H1 (cell line): ENCODE measurements around the gene RAP1A.

Experiments
- CBX5 ChIP-seq: fragments of 300-800, 300-1000 bp; sonication (generic); IDR thresholded peaks from 2 replicates; pipeline ENCODE4 v1.7.1; 2016; ENCODE audit warnings: antibody characterized with exemption, low read length, low read depth
- EGR1 ChIP-seq: IDR thresholded peaks from 2 replicates; pipeline ENCODE4 v1.6.1; 2011; ENCODE audit warnings: low read depth, low read length, borderline replicate concordance
- EP300 ChIP-seq, 2 experiments: IDR thresholded peaks; 1 replicate in 1 of 2; 2 replicates in 1 of 2; pipeline ENCODE4 v1.6.1; 2011 to 2012; ENCODE audit warnings: low read depth in 2 of 2, low read length in 2 of 2, mild to moderate bottlenecking in 2 of 2, borderline replicate concordance in 1 of 2, inconsistent platforms in 1 of 2, moderate library complexity in 1 of 2
- JUND ChIP-seq: IDR thresholded peaks from 2 replicates; pipeline ENCODE4 v1.6.1; 2011; ENCODE audit warnings: mild to moderate bottlenecking, improper control_type of control experiment, low read length
- KDM4A ChIP-seq: IDR thresholded peaks from one replicate; pipeline ENCODE4 v1.7.1; 2012; ENCODE audit warnings: low read depth, mild to moderate bottlenecking, moderate library complexity, low read length, inconsistent platforms; ENCODE audit not compliant: severe bottlenecking
- POLR2A ChIP-seq, 2 experiments: IDR thresholded peaks; 1 replicate in 1 of 2; 2 replicates in 1 of 2; pipeline ENCODE4 v1.6.1; 2011; ENCODE audit warnings: low read depth in 2 of 2, low read length in 2 of 2, mild to moderate bottlenecking in 2 of 2; ENCODE audit errors: control extremely low read depth in 1 of 2
- RAD21 ChIP-seq, 2 experiments: IDR thresholded peaks in 1 of 2; conservative IDR thresholded peaks in 1 of 2; 2 replicates each; pipeline ENCODE4 v1.6.1; 2011; ENCODE audit warnings: low read depth in 2 of 2, low read length in 2 of 2, improper control_type of control experiment in 1 of 2, inconsistent platforms in 1 of 2, mild to moderate bottlenecking in 1 of 2, moderate library complexity in 1 of 2
- RFX5 ChIP-seq: IDR thresholded peaks from 2 replicates; pipeline ENCODE4 v1.6.1; 2011; ENCODE audit warnings: low read depth, low read length, improper control_type of control experiment, borderline replicate concordance
- SIN3A ChIP-seq, 2 experiments: IDR thresholded peaks in 1 of 2; conservative IDR thresholded peaks in 1 of 2; 2 replicates each; pipeline ENCODE4 v1.6.1; 2011 to 2012; ENCODE audit warnings: low read length in 2 of 2, improper control_type of control experiment in 1 of 2, low read depth in 1 of 2, mild to moderate bottlenecking in 1 of 2
- TAF1 ChIP-seq: IDR thresholded peaks from 2 replicates; pipeline ENCODE4 v1.6.1; 2011; ENCODE audit warnings: mild to moderate bottlenecking, low read depth, low read length
- TBP ChIP-seq: IDR thresholded peaks from 2 replicates; pipeline ENCODE4 v1.6.1; 2011; ENCODE audit warnings: low read depth, low read length, improper control_type of control experiment
- TEAD4 ChIP-seq: IDR thresholded peaks from 2 replicates; pipeline ENCODE4 v1.6.1; 2012; ENCODE audit warnings: low read depth, low read length, inconsistent platforms, mixed read lengths
- TF ChIP-seq, protein P1 (sequence below), 3 experiments: IDR thresholded peaks; 1 replicate in 2 of 3; 2 replicates in 1 of 3; pipeline versions ENCODE4 v1.5.1 to v1.6.1; 2011; ENCODE audit warnings: low read length in 3 of 3, mild to moderate bottlenecking in 3 of 3, inconsistent platforms in 2 of 3, low read depth in 1 of 3, moderate library complexity in 1 of 3; ENCODE audit not compliant: insufficient read depth in 1 of 3; ENCODE audit errors: control extremely low read depth in 1 of 3

DNA sequence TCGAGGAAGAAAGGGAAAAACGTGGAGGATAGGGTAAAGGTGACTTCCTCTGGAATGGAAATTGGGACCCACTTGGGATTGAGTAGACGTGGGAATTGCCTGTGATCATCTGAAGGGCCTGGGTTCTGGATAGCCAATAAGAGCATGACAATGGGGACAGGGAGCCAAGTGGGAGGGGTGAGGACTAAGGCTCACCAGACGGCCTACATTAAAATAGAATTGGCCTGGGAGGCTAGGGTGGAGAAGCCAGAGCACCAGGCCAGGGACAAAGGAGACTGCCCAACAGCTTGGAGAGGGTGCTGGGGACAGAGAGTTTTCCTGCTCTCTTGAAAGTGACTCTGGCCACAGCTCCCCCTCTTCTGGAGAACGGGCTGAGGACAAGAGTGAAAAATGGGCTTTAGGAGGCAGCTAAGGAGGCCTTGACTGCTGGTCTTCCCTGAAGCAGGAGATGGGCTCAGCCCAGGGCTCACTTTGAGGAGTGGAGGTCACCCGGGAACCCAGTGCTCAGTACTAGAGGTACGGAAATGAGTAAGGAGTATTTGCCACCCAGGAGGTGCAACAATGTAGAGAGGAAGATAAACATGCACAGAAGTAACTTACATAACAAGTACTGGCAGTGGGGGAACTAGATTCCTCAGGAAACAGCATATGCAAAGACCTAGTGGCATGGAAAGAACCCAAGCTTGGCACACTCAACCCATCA lies 100.8 kb downstream of the RAP1A start:
- TF ChIP-seq KDM4A = no peak
- TF ChIP-seq POLR2A (IDR thresholded peaks at IDR 0.05; ENCODE audit: control extremely low read depth in 1 of 2, low read depth in 2 of 2, low read length in 2 of 2) = no peak
- TF ChIP-seq, protein P1, sequence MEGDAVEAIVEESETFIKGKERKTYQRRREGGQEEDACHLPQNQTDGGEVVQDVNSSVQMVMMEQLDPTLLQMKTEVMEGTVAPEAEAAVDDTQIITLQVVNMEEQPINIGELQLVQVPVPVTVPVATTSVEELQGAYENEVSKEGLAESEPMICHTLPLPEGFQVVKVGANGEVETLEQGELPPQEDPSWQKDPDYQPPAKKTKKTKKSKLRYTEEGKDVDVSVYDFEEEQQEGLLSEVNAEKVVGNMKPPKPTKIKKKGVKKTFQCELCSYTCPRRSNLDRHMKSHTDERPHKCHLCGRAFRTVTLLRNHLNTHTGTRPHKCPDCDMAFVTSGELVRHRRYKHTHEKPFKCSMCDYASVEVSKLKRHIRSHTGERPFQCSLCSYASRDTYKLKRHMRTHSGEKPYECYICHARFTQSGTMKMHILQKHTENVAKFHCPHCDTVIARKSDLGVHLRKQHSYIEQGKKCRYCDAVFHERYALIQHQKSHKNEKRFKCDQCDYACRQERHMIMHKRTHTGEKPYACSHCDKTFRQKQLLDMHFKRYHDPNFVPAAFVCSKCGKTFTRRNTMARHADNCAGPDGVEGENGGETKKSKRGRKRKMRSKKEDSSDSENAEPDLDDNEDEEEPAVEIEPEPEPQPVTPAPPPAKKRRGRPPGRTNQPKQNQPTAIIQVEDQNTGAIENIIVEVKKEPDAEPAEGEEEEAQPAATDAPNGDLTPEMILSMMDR (IDR thresholded peaks at IDR 0.05; ENCODE audit: control extremely low read depth in 1 of 3, insufficient read depth in 1 of 3, low read depth in 1 of 3, low read length in 3 of 3) = no peak
- TF ChIP-seq TEAD4 = no peak
- TF ChIP-seq JUND = no peak
- TF ChIP-seq SIN3A (conservative IDR thresholded peaks at IDR 0.05 in 1 of 2, IDR thresholded peaks at IDR 0.05 in 1 of 2; ENCODE audit: low read depth in 1 of 2, low read length in 2 of 2) = no peak
- no peak for TF ChIP-seq TAF1
- no peak for TF ChIP-seq TBP
- no peak for TF ChIP-seq RFX5
- no peak for TF ChIP-seq CBX5
- TF ChIP-seq EP300 (IDR thresholded peaks at IDR 0.05; ENCODE audit: borderline replicate concordance in 1 of 2, low read depth in 2 of 2, low read length in 2 of 2) = no peak
- TF ChIP-seq RAD21 (IDR thresholded peaks at IDR 0.05 in 1 of 2, conservative IDR thresholded peaks at IDR 0.05 in 1 of 2; ENCODE audit: low read depth in 2 of 2, low read length in 2 of 2) = no peak
- TF ChIP-seq EGR1 = no peak
